NCI-H82 (cell line): ENCODE results near the gene CACNA1C.
A peak's percentile ranks its signal among the peaks of the same experiment; 100 is the strongest.
"Not testable (repeated sequence)": the region's sequence is repeated elsewhere in the genome, so short reads cannot be mapped to it uniquely, and the experiment has no call there.

Experiments
- DNase-seq: peaks from one replicate; lab custom pipeline; 2025; lab: John Stamatoyannopoulos, UW

Gene CACNA1C

DNA sequence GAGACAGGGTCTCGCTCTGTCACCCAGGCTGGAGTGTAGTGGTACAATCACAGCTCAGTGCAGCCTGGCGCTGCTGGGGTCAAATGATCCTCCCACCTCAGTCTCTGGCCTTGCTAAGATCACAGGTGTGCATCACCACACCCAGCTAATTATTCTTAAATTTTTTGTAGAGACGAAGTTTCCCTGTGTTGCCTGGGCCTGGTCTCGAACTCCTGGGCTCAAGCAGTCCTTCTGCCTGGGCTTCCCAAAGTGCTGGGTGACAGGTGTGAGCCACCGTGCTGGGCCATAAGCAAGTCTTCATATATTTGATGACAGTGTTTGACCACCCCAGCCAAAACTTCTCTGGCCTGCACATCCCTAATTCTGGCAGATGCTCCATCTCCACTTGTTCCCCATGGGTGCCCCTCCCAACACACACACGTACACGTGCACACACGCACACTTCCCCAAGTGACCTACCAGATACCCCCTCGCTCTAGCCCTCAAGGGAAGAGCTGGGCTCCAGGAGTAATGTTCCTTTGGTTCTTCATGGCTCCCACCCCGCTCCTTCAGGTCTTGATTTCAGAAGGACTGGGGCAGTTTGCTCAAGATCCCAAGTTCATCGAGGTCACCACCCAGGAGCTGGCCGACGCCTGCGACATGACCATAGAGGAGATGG lies 637.7 kb downstream of the CACNA1C start:
- DNase-seq = no peak

DNA sequence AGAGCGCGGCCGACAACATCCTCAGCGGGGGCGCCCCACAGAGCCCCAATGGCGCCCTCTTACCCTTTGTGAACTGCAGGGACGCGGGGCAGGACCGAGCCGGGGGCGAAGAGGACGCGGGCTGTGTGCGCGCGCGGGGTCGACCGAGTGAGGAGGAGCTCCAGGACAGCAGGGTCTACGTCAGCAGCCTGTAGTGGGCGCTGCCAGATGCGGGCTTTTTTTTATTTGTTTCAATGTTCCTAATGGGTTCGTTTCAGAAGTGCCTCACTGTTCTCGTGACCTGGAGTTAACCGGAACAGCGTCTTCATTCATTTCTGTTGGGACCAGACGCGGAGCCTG lies 638.2 kb downstream of the CACNA1C start:
- peak; percentile 43 for DNase-seq

DNA sequence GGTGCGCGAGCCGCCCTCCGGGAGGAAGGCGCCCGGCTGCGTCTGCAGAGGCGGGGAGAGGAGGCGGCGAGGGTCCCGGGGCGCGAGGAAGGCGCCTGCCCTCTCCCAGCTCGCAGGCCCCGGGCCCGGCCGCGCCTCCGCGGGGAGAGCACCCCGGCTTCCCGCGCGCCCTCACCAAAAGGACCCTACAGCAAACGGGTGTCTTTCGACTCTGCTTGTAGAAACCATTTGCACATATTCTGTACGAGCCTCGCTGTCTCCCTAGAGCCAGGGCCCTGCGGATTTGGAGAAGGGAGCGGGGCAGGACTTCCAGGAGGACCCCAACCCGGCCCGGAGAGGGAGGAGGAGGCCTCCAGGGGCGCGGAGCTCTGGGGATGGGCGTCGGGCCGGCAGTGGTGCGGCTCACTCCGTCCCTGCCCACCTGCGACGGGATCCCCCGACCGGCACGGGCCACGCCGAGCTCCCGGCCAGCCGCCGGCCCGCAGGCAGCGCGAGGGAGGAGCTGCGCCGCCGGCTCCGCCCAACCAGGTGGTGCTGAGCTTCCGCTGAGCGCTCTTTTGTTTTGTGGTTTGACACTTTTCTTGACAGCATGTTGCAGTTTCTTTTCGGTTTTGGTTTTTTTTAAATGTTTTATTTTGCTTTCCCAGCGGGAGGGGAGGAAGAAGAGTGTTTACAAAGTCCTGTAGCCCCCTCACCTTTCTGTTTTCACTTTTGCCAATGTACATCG lies 638.7 kb downstream of the CACNA1C start:
- peak; percentile 36 for DNase-seq

DNA sequence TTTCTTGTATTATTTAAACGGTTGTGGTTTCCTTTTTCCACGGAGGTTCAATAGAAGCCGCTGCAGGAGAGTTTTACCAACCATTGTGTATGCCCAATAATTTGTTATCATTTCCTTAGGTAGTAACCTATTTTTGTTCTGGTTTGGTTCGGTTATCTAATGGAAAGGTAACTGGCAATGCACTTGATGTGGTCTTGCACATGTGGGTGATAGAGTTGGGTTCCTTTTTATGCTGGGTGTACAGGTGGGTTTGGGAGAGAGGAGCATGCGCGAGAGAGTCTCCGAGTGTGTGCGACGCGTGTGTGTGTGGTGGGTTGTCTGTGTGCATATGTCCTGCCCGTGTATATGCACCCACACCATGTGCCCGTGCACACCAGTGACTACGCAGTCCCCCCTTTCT lies 639.3 kb downstream of the CACNA1C start:
- DNase-seq = no peak

DNA sequence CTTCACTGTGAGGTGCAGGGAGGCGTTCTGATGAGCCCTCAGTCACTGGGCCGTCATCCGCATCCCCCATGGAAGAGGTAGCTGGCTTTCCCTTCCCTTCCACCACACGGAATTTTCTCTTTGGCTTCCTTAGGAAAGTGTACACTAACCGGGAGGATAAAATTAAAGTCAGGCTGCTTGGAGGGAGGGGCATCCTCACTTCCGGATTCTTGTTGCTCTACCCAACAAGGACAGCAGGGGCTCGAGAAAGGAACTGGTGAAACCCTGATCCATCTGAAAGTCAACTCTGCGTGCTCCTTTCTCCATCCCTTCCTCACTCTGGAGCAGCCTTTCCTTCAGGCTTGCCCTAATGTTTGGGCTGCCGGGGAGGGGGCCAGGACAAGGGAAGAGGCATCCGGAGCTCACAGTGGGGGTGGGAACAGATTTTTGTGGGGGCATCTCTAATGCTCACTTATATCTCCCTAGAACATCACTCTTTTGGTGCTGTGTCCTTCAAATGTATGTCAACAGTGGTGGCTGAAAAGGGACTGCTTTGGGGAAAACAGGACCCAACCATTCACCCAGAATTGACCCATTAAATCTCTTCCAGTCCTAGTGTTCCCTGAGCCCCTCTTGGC lies 640.6 kb downstream of the CACNA1C start:
- DNase-seq = no peak

DNA sequence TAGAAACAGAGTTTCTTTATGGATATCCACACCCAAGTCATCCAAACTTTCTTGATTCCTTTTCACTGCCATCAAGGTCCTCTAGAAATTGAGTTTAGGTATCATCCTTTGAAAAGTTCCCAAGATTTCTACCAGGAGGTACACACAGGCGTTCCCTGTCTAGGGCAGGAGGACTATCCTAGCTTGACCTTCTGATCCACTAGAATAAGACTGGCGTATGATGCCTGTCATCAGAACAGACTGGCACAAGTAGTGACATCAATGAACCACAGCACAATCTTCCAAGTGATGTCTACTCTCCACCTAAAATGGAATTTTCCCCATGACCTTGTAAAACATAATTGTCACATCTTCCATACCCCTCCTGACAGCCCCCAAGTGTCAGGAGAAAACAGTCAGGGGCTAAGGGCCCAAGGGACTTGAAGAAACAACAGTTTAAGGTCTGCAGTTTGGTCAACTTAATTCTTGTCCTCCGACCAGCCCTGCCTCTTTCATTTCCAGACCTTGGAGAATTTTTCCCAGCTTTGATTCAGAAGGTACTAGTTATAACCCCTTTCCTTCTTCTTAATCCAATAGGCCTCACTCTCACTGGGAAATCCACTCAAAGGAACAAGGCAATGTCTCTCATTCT lies 641.3 kb downstream of the CACNA1C start:
- DNase-seq = no peak

DNA sequence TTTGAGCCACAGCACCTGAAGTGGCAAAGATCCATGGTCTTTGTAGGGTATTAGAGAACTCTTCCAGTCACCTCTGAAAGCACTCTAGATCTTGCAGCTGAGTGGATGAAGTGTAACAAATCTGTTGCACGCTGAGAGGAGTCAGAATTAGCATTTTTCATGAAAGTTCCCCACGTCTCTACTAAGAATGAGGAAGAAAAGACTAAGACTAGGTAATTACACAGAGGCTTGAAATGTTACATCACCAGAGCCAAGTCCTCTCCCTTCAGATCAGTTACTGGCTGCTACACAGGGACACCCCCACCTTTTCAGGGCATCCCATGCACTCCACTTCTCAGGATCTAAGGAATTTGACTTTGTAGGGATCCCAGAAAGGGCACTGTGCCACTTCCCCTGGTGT lies 643.3 kb downstream of the CACNA1C start:
- no peak for DNase-seq

DNA sequence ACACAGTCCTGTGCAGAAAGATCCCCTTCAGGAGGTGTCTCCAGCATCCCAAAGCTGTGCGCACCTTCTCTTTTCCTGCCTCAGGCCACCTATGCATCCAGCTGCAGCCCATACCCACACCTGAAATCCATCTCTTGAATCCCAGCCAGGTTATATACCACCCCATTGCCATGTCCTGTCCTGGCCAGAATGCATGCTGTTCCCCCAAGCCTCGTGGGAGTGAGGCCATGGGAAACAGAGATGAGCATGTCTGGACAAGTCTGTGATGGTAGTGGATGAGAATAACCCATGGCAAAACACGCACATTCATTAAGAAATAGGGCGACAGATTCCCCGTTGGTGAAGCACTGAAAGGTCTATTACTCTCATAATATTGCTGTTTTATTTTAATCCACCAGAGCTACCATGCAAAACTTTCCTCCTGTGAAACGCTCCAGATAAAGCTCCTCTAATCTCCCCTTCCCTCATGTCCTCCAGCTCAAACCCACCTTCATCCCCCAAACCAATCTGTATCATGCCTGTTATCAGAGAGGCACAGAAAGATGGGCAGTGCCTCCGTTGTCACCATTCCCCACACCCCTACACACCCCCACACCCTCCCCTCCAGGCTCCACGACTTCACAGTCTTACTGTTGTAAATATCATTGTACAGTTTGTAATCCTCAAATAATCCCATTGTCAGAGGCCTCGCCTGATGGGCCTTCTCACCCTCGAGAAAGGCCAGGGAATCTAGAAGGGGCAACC lies 644.4 kb downstream of the CACNA1C start:
- DNase-seq = peak; percentile 73

DNA sequence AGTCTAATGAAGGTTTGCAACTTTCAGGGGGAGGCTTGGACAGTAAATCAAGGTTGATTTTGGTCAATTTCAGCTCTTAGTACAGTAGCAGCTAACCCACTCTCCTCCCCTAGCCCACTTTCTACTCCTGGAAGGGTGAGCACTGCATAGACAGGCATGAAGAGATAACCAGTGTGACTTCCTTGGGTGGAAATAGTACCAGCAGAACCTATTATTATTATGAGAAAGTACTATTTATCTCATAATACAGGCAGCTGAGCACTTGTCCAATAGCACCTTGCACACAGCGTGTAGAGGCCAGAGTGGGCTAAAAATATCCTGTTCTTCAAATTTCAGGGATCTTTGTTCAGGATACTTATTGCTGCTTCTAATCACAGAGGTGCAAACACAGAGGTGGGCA lies 645.8 kb downstream of the CACNA1C start:
- no peak for DNase-seq

DNA sequence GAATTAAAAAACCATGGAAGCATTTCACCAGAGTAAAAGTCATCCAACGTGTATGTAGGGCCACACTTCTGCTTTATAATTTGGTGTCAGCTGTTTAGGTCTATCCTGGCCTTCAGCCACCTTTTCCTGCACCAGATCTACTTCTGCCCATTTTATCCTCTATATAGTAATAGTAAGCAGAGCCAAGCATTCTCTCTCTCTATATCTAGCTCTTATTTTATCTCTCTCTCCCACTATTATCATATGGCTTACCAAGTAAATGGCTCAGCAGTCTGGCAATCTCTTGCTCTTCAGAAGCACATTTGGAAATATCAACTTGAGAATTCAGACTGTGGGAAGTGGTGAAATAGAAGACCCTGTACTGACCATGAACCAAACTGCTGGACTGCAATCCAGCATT lies 657.9 kb downstream of the CACNA1C start:
- DNase-seq = no peak

DNA sequence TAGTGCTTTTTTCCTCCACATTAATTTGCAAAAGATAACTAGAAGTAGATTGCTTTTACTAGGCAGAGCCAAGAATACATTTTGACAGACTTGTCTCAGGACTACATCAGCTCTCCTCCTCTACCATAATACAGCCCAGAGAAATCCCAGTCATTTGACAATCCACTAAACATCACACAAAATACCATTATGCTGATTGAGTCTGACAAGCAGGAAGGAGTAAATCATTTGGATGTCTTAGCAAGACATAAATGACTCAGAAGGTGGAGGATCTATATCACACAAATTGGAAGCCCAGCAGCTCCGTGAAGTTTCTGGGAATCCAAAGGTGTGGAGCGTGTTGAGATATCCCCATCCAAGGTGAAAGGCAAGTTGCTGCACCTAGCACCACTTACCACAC lies 666.6 kb downstream of the CACNA1C start:
- no peak for DNase-seq

DNA sequence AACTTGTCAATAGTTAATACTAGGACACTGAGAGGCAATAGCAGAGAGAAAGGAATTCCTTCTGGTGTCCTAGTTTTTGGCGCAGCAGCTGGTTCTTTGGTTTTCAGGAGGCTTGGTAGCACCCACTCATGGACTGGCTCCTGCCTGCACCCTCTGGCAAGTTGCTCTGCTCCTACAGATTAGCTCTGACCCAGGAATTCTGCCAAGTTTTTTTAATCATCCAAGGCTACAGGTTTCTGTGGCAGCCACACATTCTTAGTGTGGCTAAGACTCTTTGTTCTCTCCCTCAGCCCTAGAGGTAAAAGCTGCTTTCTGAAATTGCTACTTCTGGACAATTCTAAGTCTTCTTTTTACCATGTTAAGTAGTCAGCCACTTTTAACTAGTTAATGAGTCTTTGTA lies 670.0 kb downstream of the CACNA1C start:
- no peak for DNase-seq

DNA sequence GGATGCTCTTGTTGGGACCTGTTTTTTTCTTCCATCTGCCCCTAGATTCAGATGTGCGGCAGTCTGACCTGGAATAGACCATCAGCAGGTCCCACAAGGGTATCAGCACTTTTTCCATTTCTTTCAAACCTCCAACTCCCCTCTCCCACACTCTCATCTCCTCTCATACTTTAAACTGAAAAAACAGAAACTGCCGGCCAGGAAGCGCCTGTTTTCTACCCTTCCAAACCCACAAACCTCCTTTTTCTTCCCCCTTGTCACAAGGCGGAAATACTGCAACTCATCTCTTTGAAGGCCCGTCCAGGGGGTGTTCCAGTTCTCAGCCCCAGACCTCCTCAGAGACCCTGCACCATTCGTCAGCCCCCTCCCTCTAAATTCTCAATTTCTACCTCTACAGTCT lies 679.5 kb downstream of the CACNA1C start:
- no peak for DNase-seq

DNA sequence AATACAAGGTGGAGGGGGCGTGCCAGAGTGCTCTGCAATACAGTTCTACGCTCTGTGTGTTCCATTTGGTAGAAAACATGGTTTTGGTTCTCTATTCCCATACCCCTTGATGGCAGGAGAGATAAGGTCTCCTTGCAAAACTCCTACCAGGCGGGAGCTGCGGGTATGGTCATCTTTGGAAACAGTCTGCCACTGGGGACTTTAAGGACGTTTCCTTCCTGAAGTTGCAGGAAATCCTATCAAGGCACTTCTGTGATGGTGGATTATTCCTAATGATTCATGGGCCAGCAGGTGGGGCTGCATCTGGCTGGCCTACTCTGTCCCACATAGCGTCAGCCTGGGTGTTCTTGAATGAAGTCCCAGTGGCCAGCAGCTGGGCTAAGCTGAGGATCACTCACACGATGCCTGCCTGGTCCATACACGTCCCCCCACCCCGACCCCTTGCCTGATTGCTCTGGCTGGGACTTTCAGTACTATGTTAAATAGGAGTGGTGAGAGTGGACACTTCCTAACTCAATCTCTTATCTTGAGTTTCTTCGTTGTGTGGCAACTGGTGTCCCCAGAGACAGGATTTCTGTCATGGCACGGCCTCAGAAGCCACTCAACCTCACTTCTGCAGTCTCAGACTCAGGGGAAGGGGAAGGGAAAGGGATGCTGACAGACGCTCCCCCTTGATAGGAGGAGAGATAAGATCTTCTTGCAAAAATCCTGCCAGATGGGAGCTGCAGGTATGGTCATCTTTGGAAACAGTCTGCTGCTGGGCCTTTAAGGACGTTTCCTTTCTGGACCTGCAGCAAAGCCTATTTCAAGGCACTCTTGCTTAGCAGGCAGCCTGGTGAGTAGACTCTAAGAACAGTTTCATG lies 680.9 kb downstream of the CACNA1C start:
- peak; percentile 84 for DNase-seq

DNA sequence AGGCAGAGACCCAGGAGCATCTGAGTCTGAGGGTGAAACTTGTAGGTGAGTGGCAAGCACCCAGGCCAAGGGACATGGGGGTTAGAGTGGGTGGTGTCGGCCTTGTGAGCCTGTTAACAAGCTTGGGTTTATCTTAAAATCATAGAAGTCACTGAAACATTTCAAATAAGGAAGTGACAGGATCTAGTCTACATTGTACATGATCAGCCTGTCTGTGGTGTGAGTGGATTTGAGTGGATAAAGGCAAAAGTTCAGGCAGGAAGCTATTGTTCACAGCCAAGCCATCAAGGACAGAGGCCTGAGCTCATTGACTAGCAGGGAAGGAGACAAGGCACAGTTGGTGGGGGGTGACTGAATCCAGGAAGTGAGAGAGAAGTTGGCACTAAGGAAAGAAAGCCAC lies 682.6 kb downstream of the CACNA1C start:
- no peak for DNase-seq

DNA sequence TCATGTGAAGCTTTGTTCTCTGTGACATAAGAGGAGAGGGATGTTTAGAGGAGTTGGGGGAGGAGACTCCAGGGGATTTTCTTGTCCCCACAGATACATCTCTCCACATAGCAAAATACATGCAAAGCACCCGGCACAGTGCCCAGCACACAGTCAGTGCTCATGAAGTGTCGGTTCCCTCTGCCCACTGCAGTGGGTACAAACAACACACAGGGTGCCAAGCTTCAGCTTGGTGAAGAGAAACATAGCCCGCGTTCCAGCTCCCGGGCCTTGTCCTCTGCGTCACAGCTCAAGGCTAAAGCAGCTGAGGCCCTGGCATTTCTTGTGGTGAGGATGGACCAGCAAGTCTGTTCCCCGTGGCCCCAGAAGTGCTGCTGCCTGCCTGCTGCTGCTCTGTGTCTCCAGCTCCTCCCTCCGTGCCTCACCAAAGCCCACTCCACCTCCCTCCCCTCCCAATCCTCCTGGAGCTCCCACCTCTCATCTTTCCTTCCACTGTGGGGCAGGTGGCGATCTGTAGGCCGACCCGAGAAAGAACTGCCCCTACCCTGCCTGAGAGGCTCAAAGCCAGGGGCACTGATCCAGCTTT lies 685.0 kb downstream of the CACNA1C start:
- no peak for DNase-seq

DNA sequence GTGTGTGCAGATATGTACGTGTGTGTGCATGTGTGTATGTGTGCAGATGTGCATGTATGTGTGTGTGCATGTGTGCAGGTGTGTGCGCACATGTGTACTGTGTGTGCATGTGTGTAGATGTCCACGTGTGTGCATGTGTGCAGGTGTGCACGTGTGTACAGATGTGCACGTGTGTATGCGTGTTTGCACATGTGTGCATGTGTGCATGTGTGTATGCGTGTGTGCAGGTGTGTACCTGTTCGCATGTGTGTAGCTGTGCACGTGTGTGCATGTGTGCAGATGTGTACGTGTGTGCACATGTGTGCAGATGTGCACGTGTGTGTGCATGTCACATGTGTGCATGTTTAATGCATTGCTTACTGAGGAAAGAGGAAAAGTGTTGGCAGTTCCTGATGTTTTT lies 686.3 kb downstream of the CACNA1C start:
- DNase-seq = no peak

DNA sequence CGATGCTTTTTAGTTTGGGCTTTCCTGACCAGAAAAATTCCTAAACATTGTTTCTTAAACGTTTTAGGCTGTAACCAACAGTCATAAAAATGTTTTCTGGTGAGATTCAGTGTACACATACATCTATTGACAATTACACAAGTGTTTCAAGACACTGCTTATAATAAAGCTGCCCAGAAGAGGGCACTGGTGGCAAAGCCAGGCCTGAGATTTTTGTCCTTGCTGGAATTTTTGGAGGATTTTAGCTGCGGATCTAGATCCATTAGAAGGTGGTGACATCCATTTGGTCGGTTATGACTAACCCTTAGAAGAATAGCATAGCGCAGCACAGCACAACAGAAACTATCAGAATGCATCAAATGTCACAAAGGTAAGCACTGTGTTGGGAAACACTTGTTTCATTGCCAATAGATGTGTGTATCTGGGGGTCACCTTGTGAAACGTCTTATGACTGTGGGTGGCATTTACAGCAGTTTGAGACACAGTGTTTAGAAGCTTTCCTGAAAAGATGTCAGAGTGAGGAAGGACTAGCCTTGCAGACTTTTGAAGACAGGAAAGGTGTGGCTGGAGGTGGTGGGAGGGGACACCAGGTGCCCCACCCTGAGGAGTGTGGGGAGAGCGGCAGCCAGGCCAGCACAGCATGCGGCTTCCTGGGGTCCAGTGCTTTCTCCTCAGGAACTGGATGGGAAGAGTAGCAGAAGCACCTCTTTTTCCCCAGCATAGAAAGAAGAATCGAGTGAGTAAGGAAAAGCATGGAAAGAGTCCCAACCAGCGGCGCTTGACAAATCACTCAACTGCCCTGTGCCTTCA lies 687.2 kb downstream of the CACNA1C start:
- peak; percentile 42 for DNase-seq

DNA sequence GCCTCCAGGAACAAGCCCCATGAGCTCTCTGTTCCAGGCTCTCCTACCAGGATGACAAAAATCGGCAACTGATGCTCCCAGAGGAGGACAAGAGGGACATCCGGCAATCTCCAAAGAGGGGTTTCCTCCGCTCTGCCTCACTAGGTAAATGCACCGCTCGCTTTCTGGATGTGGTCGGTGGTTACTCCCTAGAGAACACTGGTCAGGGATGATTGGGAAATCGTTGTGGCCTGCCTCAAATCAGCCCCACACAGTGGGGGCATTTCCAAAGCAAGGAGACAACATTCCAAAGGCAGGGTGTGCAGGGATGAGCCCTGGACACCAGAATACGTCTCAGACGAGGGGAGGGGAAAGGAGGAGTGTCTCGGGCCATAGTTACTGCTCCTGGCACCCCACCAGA lies 689.2 kb downstream of the CACNA1C start:
- DNase-seq = not testable (repeated sequence)

DNA sequence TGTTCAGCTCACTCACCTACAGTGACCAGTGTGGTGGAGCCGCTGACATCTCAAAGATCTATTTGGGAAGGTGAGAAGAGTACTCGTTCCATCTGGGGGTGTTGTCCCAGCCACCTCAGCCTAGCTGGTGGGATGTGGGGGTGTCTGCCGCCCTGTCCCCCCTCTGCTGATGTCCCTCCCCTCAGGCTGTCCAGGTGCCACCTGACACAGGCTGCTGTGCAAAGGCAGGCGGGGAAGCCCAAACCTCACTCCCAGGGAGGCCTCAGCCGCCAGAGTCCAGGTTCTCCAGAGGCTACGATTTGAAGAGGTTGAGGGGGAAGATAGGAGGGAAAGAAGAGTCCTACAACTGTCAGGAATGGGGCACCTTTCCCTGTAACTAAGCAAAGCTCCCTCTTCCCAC lies 690.7 kb downstream of the CACNA1C start:
- no peak for DNase-seq
